AG04450 (cell line): ENCODE data around the gene NLGN1. TPM values are rescaled to one million over a fixed set of nuclear protein-coding genes. Genes with fewer than 3 reads are reported as not detected.
"Not testable (repeated sequence)": the region's sequence is repeated elsewhere in the genome, so short reads cannot be mapped to it uniquely, and the experiment has no call there.

ENCODE experiments used
- CTCF ChIA-PET: fragments of 300-600, 350-600 bp; formaldehyde crosslinking; extraction: SDS; loops from one replicate; lab custom pipeline; 2022; ENCODE audit warnings: antibody characterized with exemption, inconsistent platforms; lab: Charles Lee
- POLR2A ChIA-PET: fragments of 350-600 bp; formaldehyde crosslinking; extraction: SDS; loops from one replicate; lab custom pipeline; 2021; ENCODE audit warnings: antibody characterized with exemption, inconsistent platforms; lab: Yijun Ruan, JAX
- DNase-seq: peaks from one replicate; pipeline ENCODE4 v3.0.0-alpha.2; 2011; ENCODE audit warnings: low read depth, low spot score
- H3K27ac ChIP-seq: one replicate; pipeline ENCODE4 v1.5.1; 2012; ENCODE audit warnings: low read depth, low read length, control low read depth
- H3K27me3 ChIP-seq: one replicate; pipeline ENCODE4 v1.6.0; 2012; ENCODE audit warnings: low read length; ENCODE audit not compliant: control insufficient read depth, insufficient read depth
- H3K4me3 ChIP-seq: 2 replicates; pipeline ENCODE4 v1.5.1; 2011; ENCODE audit warnings: mild to moderate bottlenecking, low read depth, low read length, control low read depth
- H3K9me3 ChIP-seq: 2 replicates; pipeline ENCODE4 v1.5.1; 2012; ENCODE audit warnings: low read length; ENCODE audit not compliant: control insufficient read depth, insufficient read depth
- polyA plus RNA-seq: library from polyadenylated mRNA; depleted of rRNA; stranded (reverse); fragments of >200 nt; gene quantifications from 2 replicates; pipeline ENCODE4 v1.2.3, GENCODE V29; 2011
- TF ChIP-seq, protein P1 (sequence below): IDR thresholded peaks from 2 replicates; pipeline ENCODE4 v1.5.1; 2011; ENCODE audit warnings: low read depth, low read length, control low read depth, inconsistent platforms

Gene NLGN1
- polyA plus RNA-seq, 1 experiment: 1.7 TPM

DNA sequence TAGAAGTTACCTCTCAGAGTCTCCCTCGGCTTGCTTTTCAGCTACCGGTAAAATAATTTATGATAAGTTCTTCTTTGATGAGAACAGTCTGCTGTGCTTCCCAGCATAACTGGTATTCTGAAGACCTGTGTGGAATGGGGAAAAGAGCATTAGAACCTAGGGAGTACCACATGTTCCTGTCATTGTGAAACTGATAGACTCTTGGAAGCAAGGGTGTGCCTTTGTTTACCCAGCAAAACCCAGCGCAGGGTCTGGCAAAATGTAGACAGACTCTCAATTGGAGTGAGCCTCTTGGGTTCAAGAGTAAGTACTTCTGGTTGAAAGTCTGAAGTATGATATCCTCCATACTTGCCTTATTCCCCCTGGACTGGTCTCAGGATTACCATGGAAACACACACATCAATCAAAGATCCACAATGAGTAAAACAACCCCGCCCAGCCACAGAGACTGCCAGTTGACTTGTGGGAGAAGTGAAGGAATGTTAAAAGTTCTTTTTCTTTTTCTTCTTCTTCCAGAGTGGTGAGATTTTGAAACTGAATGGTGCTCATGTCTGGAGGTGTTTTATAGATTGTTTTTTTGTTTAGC is 809.2 kb downstream of the NLGN1 start:
- CTCF ChIA-PET: no interaction called here
- no peaks in the 10 kb centered on the region for H3K27me3 ChIP-seq
- POLR2A ChIA-PET: no interaction called here
- H3K9me3 ChIP-seq: no peaks in the 10 kb centered on the region
- TF ChIP-seq, protein P1, sequence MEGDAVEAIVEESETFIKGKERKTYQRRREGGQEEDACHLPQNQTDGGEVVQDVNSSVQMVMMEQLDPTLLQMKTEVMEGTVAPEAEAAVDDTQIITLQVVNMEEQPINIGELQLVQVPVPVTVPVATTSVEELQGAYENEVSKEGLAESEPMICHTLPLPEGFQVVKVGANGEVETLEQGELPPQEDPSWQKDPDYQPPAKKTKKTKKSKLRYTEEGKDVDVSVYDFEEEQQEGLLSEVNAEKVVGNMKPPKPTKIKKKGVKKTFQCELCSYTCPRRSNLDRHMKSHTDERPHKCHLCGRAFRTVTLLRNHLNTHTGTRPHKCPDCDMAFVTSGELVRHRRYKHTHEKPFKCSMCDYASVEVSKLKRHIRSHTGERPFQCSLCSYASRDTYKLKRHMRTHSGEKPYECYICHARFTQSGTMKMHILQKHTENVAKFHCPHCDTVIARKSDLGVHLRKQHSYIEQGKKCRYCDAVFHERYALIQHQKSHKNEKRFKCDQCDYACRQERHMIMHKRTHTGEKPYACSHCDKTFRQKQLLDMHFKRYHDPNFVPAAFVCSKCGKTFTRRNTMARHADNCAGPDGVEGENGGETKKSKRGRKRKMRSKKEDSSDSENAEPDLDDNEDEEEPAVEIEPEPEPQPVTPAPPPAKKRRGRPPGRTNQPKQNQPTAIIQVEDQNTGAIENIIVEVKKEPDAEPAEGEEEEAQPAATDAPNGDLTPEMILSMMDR: no peak
- no peak for DNase-seq
- H3K27ac ChIP-seq: no peak overlapping the region
- H3K4me3 ChIP-seq: no peak overlapping the region

DNA sequence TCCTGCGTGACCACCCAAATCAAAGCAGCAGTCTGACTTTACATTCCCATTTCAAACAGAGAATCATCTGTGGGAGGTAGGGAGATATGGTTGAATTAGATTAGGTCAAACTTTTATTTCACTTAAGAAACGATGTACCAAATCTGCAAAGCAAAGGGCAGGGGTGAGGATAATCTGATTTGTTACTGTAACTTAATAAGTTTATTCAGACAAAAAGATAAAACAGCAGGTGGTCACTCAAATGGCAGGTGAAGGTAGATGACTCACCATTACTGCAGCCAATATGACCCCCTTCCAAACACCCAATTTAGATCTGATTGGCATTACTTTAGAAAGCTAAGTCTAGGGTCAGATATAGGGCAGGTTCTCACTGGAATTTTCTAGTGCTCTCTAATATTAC is 810.6 kb downstream of the NLGN1 start:
- Histone ChIP-seq H3K27ac (no peak overlapping the region), H3K4me3 (no peak overlapping the region), H3K27me3 (no peaks in the 10 kb centered on the region), H3K9me3 (no peaks in the 10 kb centered on the region; the same call in 1 of the 2 replicates)
- TF ChIP-seq, protein P1: no peak
- no peak for DNase-seq
- CTCF ChIA-PET: no interaction called here
- POLR2A ChIA-PET: no interaction called here

DNA sequence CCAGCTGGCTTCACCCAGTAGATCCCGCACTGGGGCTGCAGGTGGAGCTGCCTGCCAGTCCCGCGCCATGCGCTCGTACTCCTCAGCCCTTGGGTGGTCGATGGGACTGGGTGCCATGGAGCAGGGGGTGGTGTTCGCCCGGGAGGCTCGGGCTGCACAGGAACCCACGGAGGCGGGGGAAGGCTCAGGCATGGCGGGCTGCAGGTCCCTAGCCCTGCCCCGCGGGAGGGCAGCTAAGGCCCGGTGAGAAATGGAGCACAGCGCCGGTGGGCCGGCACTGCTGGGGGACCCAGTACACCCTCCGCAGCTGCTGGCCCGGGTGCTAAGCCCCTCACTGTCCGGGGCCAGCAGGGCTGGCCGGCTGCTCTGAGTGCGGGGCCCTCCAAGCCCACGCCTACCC is 814.4 kb downstream of the NLGN1 start:
- not testable (repeated sequence) for H3K4me3 ChIP-seq, H3K27me3 ChIP-seq, H3K27ac ChIP-seq, H3K9me3 ChIP-seq, DNase-seq
- POLR2A ChIA-PET: interaction anchor here (0.7 kb wide), 1 partner anchor 14 kb away, joined by 3 read pairs; no protein-coding TSS in a partner anchor
- CTCF ChIA-PET: interaction anchor here (0.6 kb wide), 1 partner anchor 354 kb away, joined by 4 read pairs; no protein-coding TSS in a partner anchor

DNA sequence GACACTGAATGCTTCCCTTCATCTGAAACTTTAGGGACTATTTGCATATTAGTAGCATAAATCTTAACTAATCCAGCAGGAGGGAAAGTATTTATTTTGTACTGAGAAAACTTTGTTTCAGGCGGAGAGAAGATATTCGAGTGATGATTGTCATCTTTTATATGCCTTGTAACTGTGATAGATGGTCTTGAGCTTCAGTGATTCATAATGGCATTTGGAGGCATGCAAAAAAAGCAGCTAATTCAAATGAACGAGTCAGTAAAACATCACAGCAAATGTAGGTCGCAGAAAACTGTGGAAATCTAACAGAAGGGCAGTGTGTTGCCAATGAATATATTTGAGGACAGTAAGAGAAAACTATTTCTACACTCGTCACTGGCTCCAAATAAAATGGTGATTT is 817.9 kb downstream of the NLGN1 start:
- DNase-seq: no peak
- H3K27me3 ChIP-seq: no peaks in the 10 kb centered on the region
- H3K27ac ChIP-seq: no peak overlapping the region
- ChIA-PET POLR2A (no interaction called here), CTCF (no interaction called here)
- TF ChIP-seq, protein P1: no peak
- H3K4me3 ChIP-seq: no peak overlapping the region
- no peaks in the 10 kb centered on the region; the same call in 1 of the 2 replicates for H3K9me3 ChIP-seq

DNA sequence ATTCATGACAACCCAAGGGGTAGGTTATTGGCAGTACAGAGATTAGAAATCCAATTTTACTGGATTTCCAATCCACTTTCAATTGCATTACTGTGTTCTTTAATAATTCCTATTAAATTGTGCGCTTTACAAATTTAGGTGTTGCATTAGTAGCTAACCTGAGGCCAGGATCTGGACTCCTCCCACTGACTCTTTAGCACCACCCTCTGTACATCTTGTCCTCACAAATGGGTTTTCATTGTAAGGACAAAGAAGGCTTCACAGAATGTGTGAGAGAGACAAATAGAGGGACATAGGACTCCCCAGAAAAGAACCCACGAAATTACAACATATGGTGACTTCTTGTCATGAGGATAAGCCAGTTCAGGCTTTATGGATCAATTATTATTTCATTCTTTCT is 818.5 kb downstream of the NLGN1 start:
- Histone ChIP-seq H3K4me3 (no peak overlapping the region), H3K27ac (no peak overlapping the region), H3K9me3 (no peaks in the 10 kb centered on the region; the same call in 1 of the 2 replicates), H3K27me3 (no peaks in the 10 kb centered on the region)
- CTCF ChIA-PET: no interaction called here
- POLR2A ChIA-PET: no interaction called here
- no peak for DNase-seq
- TF ChIP-seq, protein P1: no peak
